ENCODE data around the gene BNC2.

BNC2 gene

GRCh38 chr9:16396389-16396788 lies 474.1 kb downstream of the BNC2 start:
- DNase-seq, result no peak

GRCh38 chr9:16391369-16391768 lies 479.1 kb downstream of the BNC2 start:
- no peak for DNase-seq

GRCh38 chr9:16387382-16387781 lies 483.1 kb downstream of the BNC2 start:
- DNase-seq, result no peak

- no peak for DNase-seq
Measured at GRCh38 chr9:16386827-16387077, 483.7 kb downstream of the BNC2 start.

- no peak for DNase-seq
Measured at GRCh38 chr9:16386007-16386826, 484.3 kb downstream of the BNC2 start.

- no peak for DNase-seq
Measured at GRCh38 chr9:16385590-16385989, 484.9 kb downstream of the BNC2 start.

- DNase-seq, result no peak
Measured at GRCh38 chr9:16384993-16385392, 485.5 kb downstream of the BNC2 start.

GRCh38 chr9:16377311-16377710 lies 493.2 kb downstream of the BNC2 start:
- DNase-seq, result no peak

- DNase-seq, result no peak
Measured at GRCh38 chr9:16371306-16371705, 499.2 kb downstream of the BNC2 start.

GRCh38 chr9:16370647-16371046 lies 499.8 kb downstream of the BNC2 start:
- no peak for DNase-seq

- no peak for DNase-seq
Measured at GRCh38 chr9:16369427-16369826, 501.0 kb downstream of the BNC2 start.

GRCh38 chr9:16368237-16369087 lies 502.0 kb downstream of the BNC2 start:
- no peak for DNase-seq

- no peak for DNase-seq
Measured at GRCh38 chr9:16367605-16368231, 502.8 kb downstream of the BNC2 start.

GRCh38 chr9:16364347-16364746 lies 506.1 kb downstream of the BNC2 start:
- no peak for DNase-seq

GRCh38 chr9:16363916-16364315 lies 506.6 kb downstream of the BNC2 start:
- no peak for DNase-seq

GRCh38 chr9:16363073-16363781 lies 507.2 kb downstream of the BNC2 start:
- DNase-seq, result no peak

- DNase-seq, result no peak
Measured at GRCh38 chr9:16361939-16362338, 508.5 kb downstream of the BNC2 start.

GRCh38 chr9:16361118-16361517 lies 509.4 kb downstream of the BNC2 start:
- DNase-seq, result no peak

GRCh38 chr9:16360247-16360646 lies 510.2 kb downstream of the BNC2 start:
- DNase-seq, result no peak
